NCI-H748 treated with DMSO at 0.1 percent for 48 hours (cell line): ENCODE data around the gene SDCCAG8.
A peak's percentile ranks its signal among the peaks of the same experiment; 100 is the strongest.

Experiments
- DNase-seq: peaks from one replicate; lab custom pipeline; 2025; lab: John Stamatoyannopoulos, UW

Gene SDCCAG8

DNA sequence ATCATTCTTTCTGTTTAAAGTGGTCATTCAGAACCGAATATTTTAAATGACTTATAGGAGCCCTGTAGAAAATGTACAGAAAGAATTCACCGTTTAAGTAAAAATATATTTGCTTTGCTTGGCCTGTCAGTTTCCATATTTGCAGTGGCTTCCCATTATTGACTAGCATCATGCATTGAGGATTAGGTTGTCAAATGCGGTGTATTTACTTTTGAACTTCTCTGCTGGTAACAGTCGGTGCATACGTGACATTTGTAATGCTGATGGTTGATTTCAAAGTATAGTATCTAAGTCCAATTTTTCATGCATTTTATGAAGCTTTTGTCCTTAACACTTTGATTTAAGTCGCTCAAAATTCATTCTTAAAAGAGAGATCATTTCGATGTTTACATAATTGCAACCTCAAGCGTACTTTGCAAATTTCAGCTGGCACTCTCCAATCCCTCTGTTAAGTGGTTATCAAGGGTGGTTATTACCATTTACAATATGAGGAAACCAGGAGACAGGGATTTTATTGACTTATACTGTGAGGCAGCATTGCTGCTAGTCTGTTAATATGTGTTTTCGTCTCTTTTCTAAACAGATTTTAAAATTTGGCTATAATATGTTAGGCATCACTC is 201.6 kb downstream of the SDCCAG8 start:
- DNase-seq, result peak; percentile 6

- no peak for DNase-seq
Observed at GRCh38 chr1:243459059-243459458, 203.2 kb downstream of the SDCCAG8 start.

GRCh38 chr1:243461700-243462099 is 205.9 kb downstream of the SDCCAG8 start:
- DNase-seq, result no peak

- DNase-seq, result no peak
Observed at GRCh38 chr1:243462929-243463697, 207.3 kb downstream of the SDCCAG8 start.

- DNase-seq, result no peak
Observed at GRCh38 chr1:243465081-243465480, 209.2 kb downstream of the SDCCAG8 start.

GRCh38 chr1:243465738-243466137 is 209.9 kb downstream of the SDCCAG8 start:
- no peak for DNase-seq

- no peak for DNase-seq
Observed at GRCh38 chr1:243469497-243469896, 213.7 kb downstream of the SDCCAG8 start.

- no peak for DNase-seq
Observed at GRCh38 chr1:243470502-243470901, 214.7 kb downstream of the SDCCAG8 start.

DNA sequence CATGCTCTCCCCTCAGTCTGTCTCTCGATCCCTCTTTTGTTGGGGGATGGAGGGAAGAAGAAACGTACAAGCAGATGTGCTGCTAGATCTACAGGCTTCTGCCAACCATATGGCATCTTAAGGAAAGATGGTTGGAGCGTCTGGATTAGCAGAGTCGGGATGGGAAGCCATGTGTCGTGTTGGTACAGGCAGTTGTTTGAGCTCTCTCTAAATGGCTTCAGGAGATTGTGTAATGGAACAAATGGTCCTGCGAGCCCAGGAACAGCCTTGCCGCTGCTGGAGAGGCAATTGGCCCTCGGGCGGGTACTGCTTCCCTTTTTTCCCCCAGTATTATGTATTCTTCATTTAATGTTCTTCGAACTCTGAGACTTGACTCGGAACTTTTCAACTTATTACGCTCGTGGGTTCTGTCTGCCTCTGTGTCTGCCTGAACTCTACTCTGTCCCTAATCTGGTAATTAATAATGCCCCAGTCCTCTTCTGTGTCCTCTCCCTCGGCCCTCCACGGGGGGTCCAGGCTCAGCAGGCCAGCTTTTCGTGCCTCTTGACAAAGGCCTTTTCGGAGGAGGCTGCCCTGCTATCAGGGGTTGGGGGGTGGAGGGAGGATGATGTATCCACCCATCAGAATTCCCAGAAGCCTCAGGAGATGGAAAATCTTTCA is 215.3 kb downstream of the SDCCAG8 start:
- DNase-seq, result no peak

DNA sequence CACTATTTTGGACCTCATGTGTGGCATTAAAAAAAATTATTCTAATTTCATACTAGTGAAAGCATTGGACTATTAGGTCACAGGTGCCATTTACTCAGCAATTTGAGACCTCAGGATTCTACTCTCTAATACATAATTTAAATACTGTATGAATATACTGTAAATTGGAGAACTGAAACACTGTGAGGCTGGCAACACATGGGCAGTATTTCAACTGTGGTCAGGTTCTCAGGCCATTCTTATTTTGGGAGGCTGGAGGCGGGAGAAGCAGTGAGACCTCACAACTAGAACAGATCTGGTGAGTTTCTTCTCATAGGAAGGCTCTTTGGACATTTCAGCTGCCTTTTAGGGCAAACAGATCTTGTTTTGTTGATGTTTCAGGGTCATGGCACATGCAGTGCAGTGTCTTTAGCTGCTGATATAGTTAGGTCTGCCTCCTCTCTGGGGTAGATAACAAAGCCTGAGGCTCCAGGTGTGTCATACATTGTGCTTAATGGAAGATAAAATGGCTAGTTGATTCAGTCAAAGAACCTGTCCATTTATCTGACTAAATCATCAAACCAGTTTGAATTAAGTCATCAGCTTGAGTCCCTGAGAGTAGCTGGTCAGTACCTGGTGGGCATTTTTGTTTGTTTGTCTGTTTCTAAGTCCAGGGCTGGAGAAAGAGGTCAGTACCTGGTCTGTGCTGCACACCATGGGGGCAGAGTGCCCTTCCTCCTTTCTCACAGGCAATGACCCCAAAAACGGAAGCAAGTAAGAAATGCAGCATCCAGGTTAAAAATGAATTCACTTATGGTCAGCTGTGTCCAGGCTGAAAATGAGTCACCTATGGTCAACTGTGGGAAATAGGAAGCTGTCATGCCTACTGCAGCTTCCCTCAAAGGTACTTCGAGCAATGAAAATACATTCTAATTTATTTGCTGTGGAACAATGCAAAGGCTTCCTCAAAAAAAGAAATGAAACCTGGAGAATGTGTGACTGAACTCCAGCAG is 216.2 kb downstream of the SDCCAG8 start:
- no peak for DNase-seq

GRCh38 chr1:243473227-243474135 is 217.6 kb downstream of the SDCCAG8 start:
- DNase-seq, result no peak

DNA sequence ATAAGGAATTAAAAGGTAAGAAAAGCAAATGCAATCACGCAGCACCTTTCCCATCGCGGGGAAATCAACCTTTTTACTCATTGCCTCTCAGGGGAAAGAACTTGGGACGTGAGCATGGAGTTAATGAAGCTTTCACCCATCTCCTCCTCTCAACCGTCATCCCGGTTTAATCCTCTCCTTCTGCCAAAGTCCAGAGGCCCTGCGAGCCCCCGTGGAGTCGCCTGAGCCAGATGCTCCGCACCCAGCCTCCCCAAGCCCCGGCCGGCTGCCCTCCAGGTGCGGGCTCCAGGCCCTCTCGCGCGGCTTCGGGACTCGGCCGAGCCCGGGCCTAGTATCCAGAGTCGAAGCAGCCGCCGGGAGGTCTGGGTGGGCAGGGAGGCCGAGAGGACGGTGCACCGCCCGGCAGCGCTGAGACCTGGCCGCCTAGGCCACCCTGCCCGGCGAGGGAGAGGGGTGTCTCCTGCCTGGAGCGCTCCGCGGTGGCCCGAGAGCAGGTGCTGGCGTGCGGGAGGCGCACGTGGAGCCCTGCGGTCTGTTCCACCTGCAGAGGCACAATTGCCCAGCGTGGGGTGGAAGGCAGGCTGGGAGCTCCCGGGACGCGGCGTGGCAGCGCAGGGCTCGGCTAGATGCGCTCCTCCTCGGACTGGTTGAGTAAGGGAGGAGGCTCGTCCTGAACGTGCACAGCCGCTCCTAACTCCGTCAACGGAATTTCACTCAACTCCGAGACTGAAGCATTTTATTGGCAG is 218.5 kb downstream of the SDCCAG8 start:
- no peak for DNase-seq

- no peak for DNase-seq
Observed at GRCh38 chr1:243474906-243475305, 219.1 kb downstream of the SDCCAG8 start.

DNA sequence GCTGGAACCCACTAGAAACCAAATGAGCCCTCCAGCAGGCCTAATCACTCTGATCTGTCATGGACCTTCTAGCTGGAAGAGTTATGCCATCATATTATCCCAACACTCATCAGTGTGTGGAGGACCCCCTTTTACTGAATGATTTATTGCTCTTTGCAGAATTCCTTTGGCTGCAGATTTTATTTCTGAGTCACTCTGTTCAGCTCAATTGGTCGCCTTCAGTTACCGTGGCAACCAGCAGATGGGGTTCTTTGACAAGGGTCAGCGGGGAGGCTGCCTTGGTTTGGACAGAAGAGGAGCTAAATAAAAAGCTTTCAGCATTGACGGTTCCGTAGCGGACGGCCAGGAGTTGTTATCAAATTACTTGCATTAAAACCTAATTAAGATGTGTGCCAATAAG is 220.1 kb downstream of the SDCCAG8 start:
- DNase-seq, result peak; percentile 9

DNA sequence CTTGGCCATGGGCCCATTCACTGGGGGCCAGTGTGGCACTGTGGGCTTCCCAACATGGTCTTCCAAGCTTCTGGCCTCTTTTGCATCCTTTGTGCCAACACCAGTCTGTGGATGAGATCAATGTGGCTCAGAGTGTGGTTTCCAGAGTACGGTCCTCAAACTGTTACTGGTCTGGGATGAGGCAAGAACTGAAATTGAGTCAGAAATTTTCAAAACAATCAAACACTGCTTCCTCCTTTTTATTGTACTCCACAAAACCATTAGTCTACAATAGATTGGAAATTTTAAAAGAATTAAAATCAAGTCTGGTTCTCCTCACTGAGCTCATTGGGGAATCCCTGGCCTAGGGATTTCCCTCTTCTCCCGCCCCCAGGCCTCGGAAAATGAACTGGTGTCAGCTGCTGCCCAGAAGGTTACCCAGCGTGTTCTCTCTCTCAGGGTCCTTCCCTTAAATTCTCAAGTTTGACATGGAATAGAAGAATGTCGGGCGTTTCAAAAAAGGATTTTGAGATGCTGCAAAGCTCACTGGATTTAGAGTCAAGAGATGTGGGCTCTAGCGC is 222.0 kb downstream of the SDCCAG8 start:
- no peak for DNase-seq

DNA sequence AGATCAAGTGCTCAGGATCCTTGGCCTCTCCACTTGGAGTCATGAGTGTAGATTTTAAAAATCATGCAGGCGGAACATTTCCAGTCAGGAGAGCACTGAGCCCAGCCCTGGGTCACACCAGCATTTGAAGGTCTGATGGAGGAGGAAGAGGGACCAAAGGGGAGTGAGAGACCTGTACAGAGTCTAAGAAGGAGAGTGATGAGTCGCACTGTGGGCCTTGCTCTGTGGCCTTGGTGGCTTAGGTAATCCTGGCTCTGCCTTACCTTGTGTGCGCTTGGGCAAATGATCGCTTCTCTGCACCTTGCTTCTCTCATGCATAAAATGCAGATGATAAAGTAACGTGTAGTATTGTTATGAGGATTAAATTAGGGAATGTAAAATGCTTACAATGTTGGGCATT is 225.3 kb downstream of the SDCCAG8 start:
- no peak for DNase-seq

DNA sequence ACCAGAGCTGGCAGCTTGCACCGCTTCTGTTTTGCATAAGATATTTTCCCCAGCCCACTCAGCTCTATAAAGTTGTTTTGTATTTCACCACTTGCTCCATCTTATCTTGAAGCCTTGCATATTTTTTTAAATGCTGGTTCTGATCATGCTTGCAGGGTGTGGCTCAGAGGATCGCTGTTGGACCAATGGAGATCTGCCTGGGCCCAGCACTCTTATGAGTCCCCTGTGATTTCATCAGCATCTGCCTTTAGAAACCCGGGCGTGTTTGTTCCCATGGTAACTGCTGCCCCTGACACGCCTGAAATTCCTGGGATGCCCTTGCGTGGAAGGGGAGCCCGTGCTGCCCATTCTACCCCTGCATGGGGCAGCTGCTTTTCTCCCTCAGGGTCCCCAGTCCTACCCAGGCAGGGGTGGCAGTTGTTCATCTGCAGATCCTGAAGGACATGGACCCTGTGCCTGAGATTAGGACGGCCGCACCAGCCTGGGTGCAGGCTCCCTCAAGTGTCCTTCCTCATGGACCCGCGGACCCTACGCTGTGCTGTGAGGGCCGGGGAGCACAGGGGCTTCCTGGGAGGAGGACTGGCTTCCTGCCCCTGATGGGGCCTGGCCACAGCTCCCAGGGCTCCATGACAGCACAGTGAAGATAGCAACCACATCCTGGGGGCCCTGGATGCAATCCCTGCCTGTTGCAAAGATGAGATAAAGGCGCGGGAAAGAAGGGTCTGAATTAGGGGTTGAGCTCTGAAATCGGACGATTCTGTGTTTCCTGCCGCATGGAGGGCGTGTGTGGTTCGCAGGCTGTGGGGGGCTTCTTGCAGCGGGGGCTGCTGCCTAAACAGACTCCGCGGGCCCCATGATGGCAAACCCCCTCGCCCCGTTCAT is 226.5 kb downstream of the SDCCAG8 start:
- peak; percentile 10 for DNase-seq

- DNase-seq, result no peak
Observed at GRCh38 chr1:243483071-243483771, 227.4 kb downstream of the SDCCAG8 start.
